ENCODE results near the gene CNDP1. TPM values are rescaled to one million over a fixed set of nuclear protein-coding genes. Genes with fewer than 3 reads are reported as not detected.
"Not testable (repeated sequence)": the region's sequence is repeated elsewhere in the genome, so short reads cannot be mapped to it uniquely, and the experiment has no call there.

Gene CNDP1
- polyA plus RNA-seq, 1 donor from 2014 or later: 2.1 TPM

DNA sequence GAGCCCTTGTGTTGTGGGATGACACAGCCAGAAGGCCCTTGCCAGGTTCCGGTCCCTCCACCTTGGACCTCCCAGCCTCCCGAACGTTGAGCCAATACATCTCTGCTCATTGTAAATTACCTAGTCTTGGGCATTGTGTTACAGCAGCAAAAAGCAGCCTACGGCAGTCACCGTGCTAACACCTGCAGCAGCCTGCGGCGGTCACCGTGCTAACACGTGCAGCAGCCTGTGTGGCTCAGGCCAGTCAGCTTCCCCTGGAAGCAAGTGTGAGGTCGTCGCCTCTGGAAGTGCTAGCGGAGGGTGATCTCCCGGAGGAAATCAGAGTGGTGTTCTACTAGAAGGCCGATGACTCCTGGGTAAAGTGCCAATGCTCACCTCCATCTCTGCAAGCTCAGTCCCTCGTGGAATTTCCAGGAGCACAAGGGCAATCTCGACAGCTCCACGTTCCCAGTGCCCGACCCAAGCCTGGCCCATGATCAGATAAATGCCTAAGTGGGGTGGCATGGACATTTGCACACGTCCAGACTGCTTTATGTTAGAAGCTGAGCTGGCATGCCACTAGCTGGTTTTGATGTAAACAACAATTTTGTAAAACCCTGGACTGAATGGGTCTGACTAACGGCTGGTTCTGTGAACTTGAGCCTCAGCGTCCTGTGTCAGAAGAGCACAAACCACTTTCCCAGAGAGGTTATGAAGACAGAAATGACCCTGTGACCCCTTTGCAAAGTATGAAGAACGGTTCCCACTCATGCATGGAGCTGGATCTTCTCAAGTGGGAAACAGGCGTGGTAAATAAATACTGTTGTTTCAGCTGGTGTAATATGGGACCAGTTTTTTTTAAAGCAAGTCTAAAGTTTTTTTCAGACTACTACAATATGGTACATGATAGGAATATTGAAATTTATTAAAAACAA is 11.4 kb upstream of the CNDP1 start:
- H3K27me3 ChIP-seq (ENCODE audit: insufficient read depth, low read depth, low read length): no peaks in the 10 kb centered on the region
- no peak overlapping the region for H2AFZ ChIP-seq (ENCODE audit: low read depth, low read length)
- no peak for TF ChIP-seq EP300 (conservative IDR thresholded peaks at IDR 0.05; ENCODE audit: poor library complexity, severe bottlenecking)
- no peaks in the 10 kb centered on the region for H3K9me2 ChIP-seq (ENCODE audit: insufficient read depth, low read length)
- no peaks in the 10 kb centered on the region for H4K20me1 ChIP-seq (ENCODE audit: insufficient read depth)
- peak overlapping the region; percentile 77 for H3K27ac ChIP-seq (ENCODE audit: low read length)
- no peak overlapping the region for H3K4me2 ChIP-seq (ENCODE audit: low read length)
- H3K79me2 ChIP-seq (replicated peaks; ENCODE audit: insufficient read depth, low read length): no peaks in the 10 kb centered on the region
- H3F3A ChIP-seq (ENCODE audit: insufficient read depth, low read length, poor library complexity, severe bottlenecking): no peaks in the 10 kb centered on the region
- H3K36me3 ChIP-seq (ENCODE audit: insufficient read depth, low read length): no peaks in the 10 kb centered on the region
- no peak overlapping the region for H3K9ac ChIP-seq (ENCODE audit: low read length)
- no peaks in the 10 kb centered on the region for H3K9me3 ChIP-seq (ENCODE audit: low read length)
- no peak overlapping the region for H3K4me3 ChIP-seq (ENCODE audit: low read length)

- TF ChIP-seq EP300 (conservative IDR thresholded peaks at IDR 0.05; ENCODE audit: poor library complexity, severe bottlenecking) (no peak), CTCF (IDR thresholded peaks at IDR 0.05; ENCODE audit: poor library complexity, severe bottlenecking) (no peak), RAD21 (conservative IDR thresholded peaks at IDR 0.05) (no peak), MXI1 (conservative IDR thresholded peaks at IDR 0.05; ENCODE audit: poor library complexity, severe bottlenecking) (no peak), POLR2AphosphoS5 (IDR thresholded peaks at IDR 0.05) (no peak), SMC3 (conservative IDR thresholded peaks at IDR 0.05; ENCODE audit: poor library complexity) (no peak), TAF1 (IDR thresholded peaks at IDR 0.05; ENCODE audit: low read depth) (no peak), EZH2 (IDR thresholded peaks at IDR 0.05; ENCODE audit: borderline replicate concordance, insufficient read depth, low read length, poor library complexity, severe bottlenecking) (no peak)
- TF ChIP-seq, protein P1, sequence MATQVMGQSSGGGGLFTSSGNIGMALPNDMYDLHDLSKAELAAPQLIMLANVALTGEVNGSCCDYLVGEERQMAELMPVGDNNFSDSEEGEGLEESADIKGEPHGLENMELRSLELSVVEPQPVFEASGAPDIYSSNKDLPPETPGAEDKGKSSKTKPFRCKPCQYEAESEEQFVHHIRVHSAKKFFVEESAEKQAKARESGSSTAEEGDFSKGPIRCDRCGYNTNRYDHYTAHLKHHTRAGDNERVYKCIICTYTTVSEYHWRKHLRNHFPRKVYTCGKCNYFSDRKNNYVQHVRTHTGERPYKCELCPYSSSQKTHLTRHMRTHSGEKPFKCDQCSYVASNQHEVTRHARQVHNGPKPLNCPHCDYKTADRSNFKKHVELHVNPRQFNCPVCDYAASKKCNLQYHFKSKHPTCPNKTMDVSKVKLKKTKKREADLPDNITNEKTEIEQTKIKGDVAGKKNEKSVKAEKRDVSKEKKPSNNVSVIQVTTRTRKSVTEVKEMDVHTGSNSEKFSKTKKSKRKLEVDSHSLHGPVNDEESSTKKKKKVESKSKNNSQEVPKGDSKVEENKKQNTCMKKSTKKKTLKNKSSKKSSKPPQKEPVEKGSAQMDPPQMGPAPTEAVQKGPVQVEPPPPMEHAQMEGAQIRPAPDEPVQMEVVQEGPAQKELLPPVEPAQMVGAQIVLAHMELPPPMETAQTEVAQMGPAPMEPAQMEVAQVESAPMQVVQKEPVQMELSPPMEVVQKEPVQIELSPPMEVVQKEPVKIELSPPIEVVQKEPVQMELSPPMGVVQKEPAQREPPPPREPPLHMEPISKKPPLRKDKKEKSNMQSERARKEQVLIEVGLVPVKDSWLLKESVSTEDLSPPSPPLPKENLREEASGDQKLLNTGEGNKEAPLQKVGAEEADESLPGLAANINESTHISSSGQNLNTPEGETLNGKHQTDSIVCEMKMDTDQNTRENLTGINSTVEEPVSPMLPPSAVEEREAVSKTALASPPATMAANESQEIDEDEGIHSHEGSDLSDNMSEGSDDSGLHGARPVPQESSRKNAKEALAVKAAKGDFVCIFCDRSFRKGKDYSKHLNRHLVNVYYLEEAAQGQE (IDR thresholded peaks at IDR 0.05; ENCODE audit: borderline replicate concordance): no peak
- Histone ChIP-seq H2AFZ (ENCODE audit: low read depth, low read length) (no peak overlapping the region), H3K27ac (ENCODE audit: low read length) (peak overlapping the region; percentile 77), H3K4me3 (ENCODE audit: low read length) (peak overlapping the region; percentile 53), H3K4me2 (ENCODE audit: low read length) (peak overlapping the region; percentile 0), H3K36me3 (ENCODE audit: insufficient read depth, low read length) (no peaks in the 10 kb centered on the region), H3K9me3 (ENCODE audit: low read length) (no peaks in the 10 kb centered on the region), H3K9me2 (ENCODE audit: insufficient read depth, low read length) (no peaks in the 10 kb centered on the region), H3K27me3 (ENCODE audit: insufficient read depth, low read depth, low read length) (no peaks in the 10 kb centered on the region), H3F3A (ENCODE audit: insufficient read depth, low read length, poor library complexity, severe bottlenecking) (no peaks in the 10 kb centered on the region), H4K20me1 (ENCODE audit: insufficient read depth) (no peaks in the 10 kb centered on the region), H3K9ac (ENCODE audit: low read length) (no peak overlapping the region), H3K79me2 (replicated peaks; ENCODE audit: insufficient read depth, low read length) (no peaks in the 10 kb centered on the region)
Measured at GRCh38 chr18:74524097-74524496, 10.2 kb upstream of the CNDP1 start.

DNA sequence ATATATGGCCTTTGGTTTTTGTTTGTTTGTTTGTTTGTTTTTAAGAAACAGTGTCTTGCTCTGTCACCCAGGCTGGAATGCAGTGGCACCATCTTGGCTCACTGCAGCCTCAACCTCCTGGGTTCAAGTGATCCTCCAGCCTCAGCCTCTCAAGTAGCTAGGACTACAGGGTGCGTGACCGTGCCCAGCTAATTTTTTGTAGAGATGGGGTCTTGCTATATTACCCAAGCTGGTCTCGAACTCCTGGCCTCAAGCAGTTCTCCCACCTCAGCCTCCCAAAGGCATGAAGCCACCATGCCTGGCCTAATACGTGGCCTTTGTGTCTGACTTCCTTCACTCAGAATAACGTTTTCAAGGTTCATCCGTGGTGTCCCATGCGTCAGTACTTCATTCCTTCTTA is 9.4 kb upstream of the CNDP1 start:
- H3K9me2 ChIP-seq (ENCODE audit: insufficient read depth, low read length); H3K36me3 ChIP-seq (ENCODE audit: insufficient read depth, low read length); H3K4me2 ChIP-seq (ENCODE audit: low read length); H2AFZ ChIP-seq (ENCODE audit: low read depth, low read length); H3F3A ChIP-seq (ENCODE audit: insufficient read depth, low read length, poor library complexity, severe bottlenecking); H3K9ac ChIP-seq (ENCODE audit: low read length); H3K9me3 ChIP-seq (ENCODE audit: low read length); H3K27me3 ChIP-seq (ENCODE audit: insufficient read depth, low read depth, low read length); H3K4me3 ChIP-seq (ENCODE audit: low read length); H3K27ac ChIP-seq (ENCODE audit: low read length); H4K20me1 ChIP-seq (ENCODE audit: insufficient read depth); H3K79me2 ChIP-seq (replicated peaks; ENCODE audit: insufficient read depth, low read length): not testable (repeated sequence)
